Suprapubic skin (tissue), 4 donors: ENCODE results near the gene LLPH.
A peak's percentile ranks its signal among the peaks of the same experiment; 100 is the strongest.

Experiments used
- EP300 ChIP-seq: sonication (generic); formaldehyde crosslinking; IDR thresholded peaks from one replicate; pipeline ENCODE4 v1.6.1; 2017; ENCODE audit warnings: antibody characterized with exemption
- POLR2AphosphoS5 ChIP-seq, 3 donors: sonication (generic); formaldehyde crosslinking; IDR thresholded peaks; one replicate each; pipeline ENCODE4 v1.6.1; 2017; ENCODE audit warnings: antibody characterized with exemption in 3 of 3
- TF ChIP-seq, protein P1 (sequence below), 2 donors: fragments of 200-600 bp in 1 of 2; fragments of 450-650 bp in 1 of 2; sonication (generic) in 1 of 2; IDR thresholded peaks; one replicate each; pipeline ENCODE4 v1.5.1; 2016 to 2019; ENCODE audit warnings: antibody characterized with exemption in 2 of 2, mild to moderate bottlenecking in 1 of 2, moderate library complexity in 1 of 2

DNA sequence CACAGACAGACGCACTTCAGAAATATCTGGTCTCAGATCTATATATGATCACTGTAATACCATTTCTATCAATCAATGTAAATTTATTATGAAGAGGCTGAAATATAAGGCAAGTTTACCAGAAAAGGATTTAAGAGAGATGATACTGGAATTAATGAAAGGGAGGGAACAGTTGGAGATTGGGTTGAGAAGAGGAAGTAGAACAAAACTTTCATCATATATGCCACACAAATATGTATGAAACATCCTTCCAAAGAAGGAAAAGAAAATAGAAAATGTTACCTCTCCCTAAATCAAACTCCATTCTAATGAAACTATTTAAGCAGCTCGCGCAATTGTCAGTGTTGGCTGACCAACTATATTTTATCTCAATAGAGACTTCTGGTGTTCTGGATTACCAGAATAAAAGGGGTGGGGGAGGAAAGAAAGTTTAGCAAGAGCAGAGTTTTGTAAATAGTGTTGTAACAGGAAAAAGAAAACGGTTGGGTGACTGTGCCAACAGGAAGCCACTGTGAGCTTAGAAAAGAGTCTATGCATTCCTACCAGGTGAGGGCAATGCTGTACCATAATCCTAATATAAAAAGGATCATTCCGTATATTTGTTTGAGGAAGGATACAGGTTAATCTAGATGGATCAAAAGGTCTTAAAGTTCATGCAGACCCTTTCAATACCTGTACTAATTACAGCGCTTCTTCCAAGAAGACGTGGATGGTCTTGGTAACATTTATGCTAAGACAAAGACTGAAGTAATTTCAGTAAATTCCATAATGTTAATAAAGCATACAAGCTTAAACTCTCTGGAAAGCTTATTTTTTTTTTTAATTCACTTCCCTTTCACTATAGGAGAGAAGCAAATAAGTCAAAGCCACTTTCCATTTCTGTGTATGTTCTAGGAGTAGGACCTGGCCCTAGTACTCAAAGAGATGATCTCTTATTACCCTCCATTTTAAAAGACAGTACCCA is 14.5 kb upstream of the LLPH start:
- TF ChIP-seq, protein P1, sequence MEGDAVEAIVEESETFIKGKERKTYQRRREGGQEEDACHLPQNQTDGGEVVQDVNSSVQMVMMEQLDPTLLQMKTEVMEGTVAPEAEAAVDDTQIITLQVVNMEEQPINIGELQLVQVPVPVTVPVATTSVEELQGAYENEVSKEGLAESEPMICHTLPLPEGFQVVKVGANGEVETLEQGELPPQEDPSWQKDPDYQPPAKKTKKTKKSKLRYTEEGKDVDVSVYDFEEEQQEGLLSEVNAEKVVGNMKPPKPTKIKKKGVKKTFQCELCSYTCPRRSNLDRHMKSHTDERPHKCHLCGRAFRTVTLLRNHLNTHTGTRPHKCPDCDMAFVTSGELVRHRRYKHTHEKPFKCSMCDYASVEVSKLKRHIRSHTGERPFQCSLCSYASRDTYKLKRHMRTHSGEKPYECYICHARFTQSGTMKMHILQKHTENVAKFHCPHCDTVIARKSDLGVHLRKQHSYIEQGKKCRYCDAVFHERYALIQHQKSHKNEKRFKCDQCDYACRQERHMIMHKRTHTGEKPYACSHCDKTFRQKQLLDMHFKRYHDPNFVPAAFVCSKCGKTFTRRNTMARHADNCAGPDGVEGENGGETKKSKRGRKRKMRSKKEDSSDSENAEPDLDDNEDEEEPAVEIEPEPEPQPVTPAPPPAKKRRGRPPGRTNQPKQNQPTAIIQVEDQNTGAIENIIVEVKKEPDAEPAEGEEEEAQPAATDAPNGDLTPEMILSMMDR (IDR thresholded peaks at IDR 0.05): peak; percentile 3 to 38
- TF ChIP-seq EP300: no peak
- no peak for TF ChIP-seq POLR2AphosphoS5 (IDR thresholded peaks at IDR 0.05)
